HTR-8/SVneo (cell line): Measurements from ENCODE around the gene SDF2L1.
"Not testable (repeated sequence)": the region's sequence is repeated elsewhere in the genome, so short reads cannot be mapped to it uniquely, and the experiment has no call there.

Source experiments
- DNase-seq: peaks from one replicate; pipeline ENCODE4 v3.0.0; 2011; ENCODE audit warnings: low spot score, mixed read lengths; ENCODE audit not compliant: insufficient read length
- FAIRE-seq: peaks from 2 replicates; lab custom pipeline; 2011; peaks lifted over from hg19 to GRCh38; lab: Jason Lieb, UNC

SDF2L1 gene

GRCh38 chr22:21641789-21642583, at the start of gene SDF2L1:
Gene SDF2L1 (plus strand): TSS chr22:21642302. CDS start chr22:21642337, 35 bp downstream.
- DNase-seq (peak; percentile 94), FAIRE-seq (peak; percentile 94)

- no peak for FAIRE-seq
- DNase-seq = no peak
Observed at GRCh38 chr22:21592422-21592821, 49.7 kb upstream of the SDF2L1 start.

GRCh38 chr22:21593406-21594232, 48.5 kb upstream of the SDF2L1 start:
- FAIRE-seq = no peak
- DNase-seq = no peak

- no peak for FAIRE-seq
- no peak for DNase-seq
Observed at GRCh38 chr22:21594865-21595452, 47.1 kb upstream of the SDF2L1 start.

GRCh38 chr22:21596356-21597135, 45.6 kb upstream of the SDF2L1 start:
- DNase-seq, FAIRE-seq: not testable (repeated sequence)

- FAIRE-seq (no peak), DNase-seq (no peak)
Observed at GRCh38 chr22:21598302-21598701, 43.8 kb upstream of the SDF2L1 start.

- FAIRE-seq (no peak), DNase-seq (no peak)
Observed at GRCh38 chr22:21599053-21599893, 42.8 kb upstream of the SDF2L1 start.

- FAIRE-seq = no peak
- no peak for DNase-seq
Observed at GRCh38 chr22:21602579-21602978, 39.5 kb upstream of the SDF2L1 start.

GRCh38 chr22:21603973-21604372, 38.1 kb upstream of the SDF2L1 start:
- no peak for DNase-seq

GRCh38 chr22:21605887-21606564, 36.1 kb upstream of the SDF2L1 start:
- FAIRE-seq = no peak
- no peak for DNase-seq

More at GRCh38 chr22:21603973-21604372, 38.1 kb upstream of the SDF2L1 start:
- FAIRE-seq = no peak

- no peak for FAIRE-seq
- no peak for DNase-seq
Observed at GRCh38 chr22:21606775-21607174, 35.3 kb upstream of the SDF2L1 start.

- not testable (repeated sequence) for FAIRE-seq, DNase-seq
Observed at GRCh38 chr22:21609556-21610157, 32.4 kb upstream of the SDF2L1 start.

- DNase-seq = no peak
- no peak for FAIRE-seq
Observed at GRCh38 chr22:21611210-21611977, 30.7 kb upstream of the SDF2L1 start.

GRCh38 chr22:21612858-21613257, 29.2 kb upstream of the SDF2L1 start:
- DNase-seq (no peak), FAIRE-seq (no peak)

GRCh38 chr22:21613553-21614233, 28.4 kb upstream of the SDF2L1 start:
- no peak for FAIRE-seq
- DNase-seq = no peak

GRCh38 chr22:21615731-21616130, 26.4 kb upstream of the SDF2L1 start:
- no peak for FAIRE-seq
- DNase-seq = no peak

- not testable (repeated sequence) for FAIRE-seq
Observed at GRCh38 chr22:21617337-21617736, 24.8 kb upstream of the SDF2L1 start.

More at GRCh38 chr22:21617337-21617736, 24.8 kb upstream of the SDF2L1 start:
- not testable (repeated sequence) for DNase-seq
